Embryonic facial prominence (tissue), 1 donor: ENCODE measurements around the gene GTF2A1.
"Not testable (repeated sequence)": the region's sequence is repeated elsewhere in the genome, so short reads cannot be mapped to it uniquely, and the experiment has no call there.

ENCODE experiments used
- DNase-seq: peaks from one replicate; pipeline ENCODE4 v3.0.0-alpha.2; 2016; ENCODE audit errors: extremely low spot score

The GTF2A1 gene

DNA sequence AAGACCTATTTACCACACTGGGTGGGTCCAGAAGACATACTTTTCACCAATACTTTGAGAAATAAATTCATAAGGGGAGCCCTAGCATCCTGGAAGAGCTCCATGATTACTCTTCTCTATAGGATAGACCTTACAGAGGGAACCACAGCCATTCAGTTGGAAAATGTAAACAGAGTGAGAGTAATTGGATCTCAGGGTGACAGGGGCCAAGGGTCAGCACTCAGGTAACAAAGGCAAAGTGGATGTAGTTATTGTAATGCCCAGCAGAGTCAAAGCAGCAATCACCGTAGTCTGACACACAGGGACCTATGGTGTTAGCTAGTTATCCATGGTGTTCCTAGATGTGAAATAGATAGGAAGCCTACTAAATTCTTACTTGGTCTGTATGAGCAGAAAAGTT lies 10.8 kb upstream of the GTF2A1 start:
- DNase-seq: no peak

DNA sequence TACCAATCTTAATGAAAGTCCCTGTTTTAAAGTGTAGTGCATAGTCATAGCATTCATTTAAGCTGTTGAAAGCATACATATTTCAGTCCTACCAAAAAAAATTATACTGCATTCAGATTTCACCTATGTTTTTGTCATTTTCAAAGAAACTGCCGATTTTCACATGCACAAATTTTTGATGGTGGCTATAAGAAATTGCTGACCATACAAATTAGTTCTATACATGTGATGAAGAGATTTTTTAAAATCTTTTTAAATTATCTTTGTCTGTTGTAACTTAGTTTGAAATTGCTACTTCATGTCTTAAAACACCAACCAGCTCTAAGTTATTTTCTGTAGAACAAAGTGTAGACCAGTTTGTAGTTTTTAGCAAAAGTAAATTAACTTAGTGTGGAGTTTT lies 3.5 kb upstream of the GTF2A1 start:
- no peak for DNase-seq

DNA sequence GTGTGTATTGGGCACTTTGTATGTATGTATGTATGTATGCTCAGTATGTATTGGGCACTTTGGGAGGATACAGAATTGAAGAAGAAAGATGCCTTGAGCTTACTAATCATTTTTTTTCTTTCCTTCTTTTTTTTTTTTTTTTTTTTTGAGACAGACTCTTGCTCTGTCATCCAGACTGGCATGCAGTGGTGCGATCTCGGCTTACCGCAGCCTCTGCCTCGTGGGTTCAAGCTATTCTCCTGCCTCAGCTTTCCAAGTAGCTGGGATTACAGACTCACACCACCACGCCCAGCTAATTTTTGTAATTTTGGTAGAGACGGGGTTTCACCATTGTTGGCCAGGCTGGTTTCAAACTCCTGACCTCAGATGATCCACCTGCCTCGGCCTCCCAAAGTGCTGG lies 3.0 kb upstream of the GTF2A1 start:
- DNase-seq: not testable (repeated sequence)

DNA sequence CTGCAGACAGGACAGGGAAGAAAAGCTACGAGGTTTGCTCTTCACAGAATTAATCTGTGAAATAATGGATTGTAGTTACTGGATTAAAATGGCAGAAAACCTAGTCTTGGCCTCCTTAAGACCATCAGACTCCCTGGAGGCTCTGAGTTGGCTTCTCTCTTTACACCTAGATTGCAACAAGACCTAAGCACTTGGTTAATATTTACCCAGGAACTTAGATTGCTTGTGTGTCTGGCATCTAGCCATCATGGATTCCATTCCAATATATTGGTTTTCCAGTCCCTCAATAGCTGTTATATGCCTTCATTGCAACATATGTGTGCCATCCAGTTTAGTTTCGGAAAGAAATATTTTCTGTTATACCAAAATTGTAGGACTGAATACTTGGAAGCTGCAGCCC lies 1.9 kb upstream of the GTF2A1 start:
- no peak for DNase-seq

DNA sequence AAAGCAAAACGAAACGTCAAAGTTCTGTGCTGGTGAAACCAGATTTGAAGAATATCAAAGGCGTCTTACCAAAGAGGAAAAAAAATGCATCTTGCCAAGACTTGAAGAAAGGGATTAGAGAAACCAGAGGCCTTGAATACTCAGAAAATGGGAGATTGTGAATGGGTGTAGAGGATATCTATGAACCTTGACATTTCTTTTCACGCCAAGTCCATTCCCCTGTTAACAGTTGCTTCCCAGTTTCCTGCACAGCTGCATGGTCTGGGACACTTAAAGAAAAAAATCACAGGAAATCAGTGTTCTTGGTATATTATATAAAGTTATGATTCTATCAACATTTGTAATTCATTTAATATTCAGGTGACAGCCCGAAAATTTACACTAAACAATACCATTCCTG lies 1.4 kb upstream of the GTF2A1 start:
- DNase-seq: no peak

DNA sequence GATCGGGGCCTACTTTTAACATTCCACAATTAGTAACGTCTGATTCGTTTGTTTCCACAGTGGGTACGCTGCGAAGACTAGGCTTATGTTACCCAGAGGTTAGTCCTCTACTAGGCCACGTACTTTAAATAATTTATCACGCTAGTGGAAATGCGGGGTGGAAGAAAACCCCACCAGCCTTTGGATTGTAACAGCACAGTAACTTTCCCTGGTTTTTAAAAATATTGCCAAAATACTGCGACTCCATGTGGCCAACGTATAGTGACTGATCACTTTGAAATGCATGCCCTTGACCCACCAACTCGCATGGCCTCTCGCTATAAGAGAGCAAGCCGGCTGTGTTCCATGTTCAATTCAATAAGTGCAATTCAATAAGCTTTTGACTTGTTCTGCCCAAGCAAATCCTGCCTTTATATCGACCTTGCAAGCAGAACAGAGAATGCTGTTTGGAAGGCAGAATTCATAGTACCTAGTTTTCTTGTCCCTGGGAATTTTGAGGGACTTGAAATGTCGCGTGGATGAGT lies 882 bp upstream of the GTF2A1 start:
- DNase-seq: no peak

DNA sequence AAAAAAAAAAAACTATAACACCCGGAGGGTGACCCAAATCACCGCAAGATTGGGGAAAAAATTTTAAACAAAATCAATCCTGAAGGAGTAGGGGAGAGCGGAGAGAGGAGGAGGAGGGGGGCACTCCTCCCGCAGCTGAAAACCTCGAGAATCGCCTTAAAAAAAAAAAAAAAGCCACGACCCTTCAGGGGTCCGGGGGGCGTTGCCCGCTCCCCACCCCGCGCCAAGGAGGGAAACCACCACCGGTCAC lies 254 bp downstream of the GTF2A1 start:
- no peak for DNase-seq

DNA sequence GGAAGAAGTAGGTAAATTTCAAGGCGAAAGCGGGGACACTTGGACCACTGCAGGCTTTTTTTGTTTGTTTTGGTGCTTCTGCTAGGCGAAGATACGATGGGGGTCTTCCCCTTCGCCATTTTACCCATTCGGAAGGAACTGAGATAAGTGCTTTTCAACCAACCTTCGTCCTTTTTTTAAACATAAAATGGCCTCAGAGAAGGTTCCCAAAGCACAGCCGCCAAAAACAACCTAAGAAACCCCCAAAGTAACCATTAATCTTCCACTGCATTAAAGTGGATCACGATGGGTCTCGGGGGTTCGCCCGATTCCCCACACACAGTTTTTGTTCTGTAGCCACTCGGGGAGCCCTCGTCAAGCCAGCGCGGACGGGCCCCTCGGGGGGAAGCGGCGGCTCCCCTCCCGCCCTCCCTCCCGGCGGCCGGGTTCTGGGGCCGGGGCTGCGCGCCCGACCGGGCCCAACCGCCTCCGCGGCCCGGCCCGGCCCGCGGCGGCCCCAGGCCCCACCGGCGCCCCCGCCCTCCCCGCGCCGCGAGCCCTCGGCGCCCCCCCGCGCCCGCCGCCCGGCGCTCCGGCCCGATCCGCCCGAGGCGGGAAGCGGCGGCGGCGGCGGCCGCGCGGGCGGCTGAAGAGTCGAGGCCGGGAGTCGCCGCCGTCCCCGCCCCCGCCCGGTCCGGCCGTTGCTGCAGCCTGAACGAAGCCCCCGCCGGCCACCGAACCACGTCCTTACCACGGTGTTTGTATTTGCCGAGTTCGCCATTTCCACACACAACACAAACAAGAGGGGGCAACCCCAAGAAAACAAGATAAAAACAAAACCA lies 790 bp downstream of the GTF2A1 start:
- no peak for DNase-seq

DNA sequence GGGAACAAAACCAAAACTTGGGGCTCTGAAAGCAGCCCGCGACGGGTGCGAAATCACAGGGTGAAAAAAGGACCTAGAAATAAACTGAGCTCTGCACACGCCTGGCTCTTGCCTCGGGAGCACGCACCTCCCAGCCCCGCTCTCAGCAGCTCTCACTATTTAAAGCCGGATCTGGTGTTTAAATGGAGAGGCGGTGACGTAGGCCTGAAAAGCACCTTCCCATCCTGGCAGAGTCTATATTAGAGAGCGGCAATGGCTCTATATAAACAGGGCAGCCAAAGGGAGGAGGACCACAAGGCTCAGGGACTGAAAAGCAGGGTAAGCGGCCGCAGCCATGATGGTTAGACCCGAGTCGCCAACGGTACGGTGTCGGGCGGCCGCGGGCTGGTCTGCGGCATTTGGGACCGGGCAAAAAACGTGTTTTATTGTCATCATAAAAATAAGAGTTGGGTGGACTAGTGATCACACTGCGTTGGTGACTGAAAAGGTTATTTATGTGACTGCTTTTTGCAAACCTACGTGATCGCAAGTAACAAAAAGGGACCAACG lies 1.5 kb downstream of the GTF2A1 start:
- DNase-seq: peak; percentile 96

DNA sequence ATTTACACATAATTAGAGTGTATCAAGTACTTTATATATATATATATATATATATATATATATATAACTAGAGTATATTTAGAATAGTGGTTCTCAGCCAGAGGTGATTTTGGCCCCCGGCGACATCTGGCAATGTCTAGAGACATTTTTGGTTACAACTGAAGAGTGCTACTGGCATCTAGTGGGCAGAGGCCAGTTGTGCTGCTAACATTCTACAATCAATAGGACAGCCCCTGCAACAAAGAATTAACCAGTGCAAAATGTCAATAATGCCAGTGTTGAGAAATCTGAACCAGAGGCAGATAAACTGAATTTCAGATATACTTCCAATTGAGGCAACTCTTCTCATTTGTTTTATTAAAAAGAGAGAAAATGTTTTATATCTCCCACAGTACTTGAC lies 8.9 kb downstream of the GTF2A1 start:
- DNase-seq: no peak

DNA sequence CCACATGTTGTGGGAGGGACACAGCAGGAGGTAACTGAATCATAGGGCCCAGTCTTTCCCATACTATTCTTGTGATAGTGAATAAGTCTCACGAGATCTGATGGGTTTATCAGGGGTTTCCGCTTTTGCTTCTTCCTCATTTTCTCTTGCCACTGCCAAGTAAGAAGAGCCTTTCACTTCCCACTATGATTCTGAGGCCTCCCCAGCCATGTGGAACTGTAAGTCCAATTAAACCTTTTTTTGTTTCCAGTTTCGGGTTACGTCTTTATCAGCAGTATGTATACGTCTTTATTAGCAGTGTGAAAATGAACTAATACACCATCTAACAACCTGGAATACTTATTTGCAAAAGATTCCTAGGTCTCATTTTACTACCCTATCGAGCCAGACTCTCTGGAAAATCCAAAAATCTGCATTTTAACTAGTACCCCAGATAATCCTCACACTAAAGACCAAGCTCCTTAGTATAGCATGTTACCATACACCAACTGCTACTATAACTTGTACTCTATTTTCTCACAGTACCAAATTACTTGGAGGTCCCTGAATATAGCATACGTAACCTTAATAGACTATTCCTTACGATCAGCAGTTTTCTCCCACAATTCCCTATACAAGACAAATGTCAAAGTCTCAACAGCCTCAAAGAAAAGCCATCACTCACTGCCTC lies 11.5 kb downstream of the GTF2A1 start:
- DNase-seq: no peak

DNA sequence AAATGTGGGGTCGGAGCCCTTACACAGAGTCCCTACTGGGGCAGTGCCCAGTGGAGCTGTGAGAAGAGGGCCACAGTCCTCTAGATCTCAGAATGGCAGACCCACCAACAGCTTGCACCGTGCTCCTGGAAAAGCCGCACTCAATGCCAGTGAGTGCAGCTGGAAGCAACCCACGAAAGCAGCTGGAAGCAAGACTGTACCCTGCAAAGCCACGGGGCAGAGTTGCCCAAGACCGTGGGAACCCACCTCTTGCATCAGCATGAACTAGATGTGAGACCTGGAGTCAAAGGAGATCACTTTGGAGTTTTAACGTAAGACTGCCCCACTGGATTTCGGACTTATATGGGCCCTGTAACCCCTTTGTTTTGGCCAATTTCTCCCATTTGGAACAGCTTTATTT lies 12.3 kb downstream of the GTF2A1 start:
- no peak for DNase-seq

DNA sequence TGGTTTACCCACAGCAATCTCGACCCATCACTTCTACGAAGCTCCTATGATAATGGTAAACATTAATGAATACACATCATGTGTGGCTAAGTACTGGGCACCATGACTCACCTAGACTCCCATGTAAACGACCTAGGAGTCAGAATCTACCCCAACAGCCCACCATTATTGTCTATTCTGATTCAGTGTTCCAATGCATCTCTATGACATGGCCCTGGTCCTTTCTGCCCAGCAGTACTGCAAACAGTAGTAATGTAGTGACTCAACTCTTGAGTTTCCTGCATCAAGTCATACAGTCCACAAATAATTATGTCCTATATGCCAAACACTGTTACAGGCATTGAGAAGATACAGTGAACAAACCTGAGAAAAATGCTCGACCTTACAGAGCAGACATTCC lies 14.6 kb downstream of the GTF2A1 start:
- DNase-seq: no peak

DNA sequence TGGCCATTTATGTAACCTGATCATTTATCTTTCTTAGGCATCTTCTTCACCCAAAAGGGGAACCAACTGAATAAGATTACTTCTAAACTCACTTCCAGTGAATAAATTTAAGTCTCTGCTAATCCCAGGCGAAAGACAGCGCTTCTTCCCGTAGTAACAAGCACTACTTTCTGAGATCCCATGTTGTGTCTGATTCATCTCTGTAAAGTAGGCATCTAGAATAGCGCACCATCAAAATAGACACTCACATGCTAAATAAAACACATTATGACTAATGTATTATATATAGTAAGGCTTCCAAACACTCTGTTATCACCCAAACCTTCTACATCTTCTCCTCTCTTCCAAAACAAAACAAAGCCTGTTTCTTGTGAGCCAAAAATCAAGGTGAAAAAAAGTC lies 15.1 kb downstream of the GTF2A1 start:
- DNase-seq: no peak

DNA sequence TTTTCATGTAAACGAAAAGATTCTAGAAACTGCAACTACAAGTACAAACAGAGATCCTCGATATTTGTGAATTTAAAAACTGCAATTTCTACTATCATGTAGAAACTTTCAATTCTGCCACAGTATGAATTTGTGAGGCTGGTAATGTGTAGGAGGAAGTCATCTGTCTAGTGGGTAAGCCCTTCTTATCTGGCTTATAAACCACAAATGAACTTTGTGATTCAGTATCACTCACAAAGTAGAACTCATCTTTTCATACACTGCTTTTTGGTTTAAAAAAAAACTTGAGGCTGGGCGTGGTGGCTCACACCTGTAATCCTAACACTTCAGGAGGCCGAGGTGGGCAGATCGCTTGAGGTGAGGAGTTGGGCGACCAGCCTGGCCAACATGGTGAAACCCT lies 20.7 kb downstream of the GTF2A1 start:
- DNase-seq: no peak

DNA sequence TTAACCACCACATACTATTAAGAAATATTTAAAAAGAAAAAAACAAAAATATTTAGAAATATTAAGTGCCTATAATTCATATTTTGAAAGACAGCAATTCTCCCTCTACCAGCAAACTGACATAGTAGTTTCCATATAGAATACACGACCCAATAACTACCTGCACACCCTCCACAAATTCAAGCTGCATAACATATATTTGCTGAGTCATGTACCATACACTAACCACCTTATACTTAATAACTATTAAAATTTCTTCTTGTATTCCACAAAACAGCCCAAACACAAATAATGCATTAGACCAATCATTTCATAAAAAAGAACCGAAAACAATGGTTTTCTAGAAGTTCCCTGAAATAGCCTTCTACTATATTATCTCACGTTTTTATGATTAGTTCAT lies 21.7 kb downstream of the GTF2A1 start:
- no peak for DNase-seq

DNA sequence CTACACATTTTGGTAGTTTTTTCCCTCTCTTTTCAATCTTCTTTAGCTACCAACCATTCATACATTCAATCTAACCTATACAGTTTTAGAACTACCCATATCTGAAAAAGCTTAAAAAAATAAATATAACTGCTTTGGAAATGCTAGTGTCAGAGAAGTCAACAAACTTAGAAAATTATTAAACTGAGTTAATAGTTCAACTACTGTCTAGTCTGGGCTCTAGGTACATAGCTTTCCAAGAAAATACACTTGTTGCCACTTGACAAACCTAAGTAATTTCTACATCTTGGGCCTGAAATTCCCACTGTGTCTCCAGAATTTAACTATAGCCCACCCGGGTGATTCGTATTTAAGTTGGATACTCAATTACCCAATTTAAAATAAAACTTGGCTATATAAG lies 22.1 kb downstream of the GTF2A1 start:
- DNase-seq: no peak

DNA sequence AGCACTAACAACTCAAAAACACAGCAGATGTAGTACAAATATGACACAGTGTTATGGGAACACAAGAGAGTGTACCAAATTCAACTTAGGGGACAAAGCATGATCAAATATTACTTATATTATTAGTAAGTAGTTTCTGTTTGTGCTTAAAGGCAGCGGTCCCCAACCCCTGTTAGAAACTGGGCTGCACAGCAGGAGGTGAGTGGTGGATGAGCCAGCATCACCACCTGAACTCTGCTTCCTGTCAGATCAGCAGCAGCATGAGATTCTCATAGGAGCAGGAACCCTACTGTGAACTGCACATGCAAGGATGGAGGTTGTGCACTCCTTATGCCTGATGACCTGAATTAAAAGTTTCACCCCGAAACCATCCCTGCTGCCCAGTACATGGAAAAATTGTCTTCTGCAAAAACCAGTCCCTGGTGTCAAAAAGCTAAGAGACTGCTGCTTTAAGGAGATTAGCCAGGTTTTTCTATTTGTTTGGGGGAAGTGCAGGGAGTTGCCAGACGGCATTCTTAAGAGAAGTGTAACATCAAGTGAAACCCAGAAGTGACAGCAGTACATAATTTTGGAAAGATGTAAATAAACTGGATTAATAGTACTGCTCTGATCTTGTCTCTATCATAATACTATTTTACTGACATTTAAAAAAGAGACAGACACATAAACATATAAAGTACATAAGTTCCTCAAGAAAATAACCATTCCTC lies 26.7 kb downstream of the GTF2A1 start:
- no peak for DNase-seq

DNA sequence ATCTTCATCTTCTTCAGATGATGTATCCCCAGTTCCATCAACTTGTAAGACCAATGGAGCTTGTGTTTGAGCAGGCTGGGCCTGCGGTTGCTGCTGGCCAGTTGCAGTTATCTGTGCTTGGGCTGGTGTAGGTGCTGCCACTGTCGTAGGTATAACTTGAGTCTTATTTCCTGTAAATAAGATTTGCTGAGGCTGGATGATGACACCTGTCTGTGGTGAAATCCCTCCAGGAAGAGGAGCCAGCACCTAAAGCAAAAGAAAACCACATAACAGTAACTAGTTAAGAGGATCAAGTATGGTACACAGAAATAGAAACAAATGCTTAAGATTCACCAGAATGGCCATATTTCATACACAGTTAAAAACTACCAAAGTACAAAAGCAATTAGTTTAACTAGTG lies 28.2 kb downstream of the GTF2A1 start:
- no peak for DNase-seq

DNA sequence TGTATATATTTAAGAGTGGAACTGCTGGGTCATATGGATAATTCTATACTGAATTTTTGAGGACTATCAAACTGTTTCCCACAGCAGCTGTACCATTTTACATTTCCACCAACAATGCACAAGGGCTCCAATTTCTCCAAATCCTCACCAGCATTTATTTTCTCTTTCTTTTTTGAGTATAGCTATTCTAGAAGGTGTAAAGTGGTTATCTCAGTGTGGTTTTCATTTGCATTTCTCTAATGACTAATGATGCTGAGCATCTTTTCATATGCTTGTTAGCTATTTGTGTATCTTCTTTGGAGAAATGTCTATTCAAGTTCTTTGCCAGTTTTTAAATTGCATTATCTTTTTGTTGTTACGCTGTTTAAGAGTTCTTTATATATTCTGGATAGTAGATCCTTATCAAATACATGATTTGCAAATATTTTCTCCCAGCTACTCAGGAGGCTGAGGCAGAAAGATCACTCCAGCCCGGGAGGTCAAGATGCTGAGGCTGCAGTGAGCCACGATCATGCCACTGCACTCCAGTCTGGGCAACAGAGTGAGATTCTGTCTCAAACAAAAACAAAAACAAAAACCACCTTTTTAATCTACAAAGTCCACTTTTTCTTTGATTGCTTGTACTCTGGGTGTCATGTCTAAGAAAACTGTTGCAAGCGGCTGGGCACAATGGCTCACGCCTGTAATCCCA lies 32.8 kb downstream of the GTF2A1 start:
- DNase-seq: no peak

DNA sequence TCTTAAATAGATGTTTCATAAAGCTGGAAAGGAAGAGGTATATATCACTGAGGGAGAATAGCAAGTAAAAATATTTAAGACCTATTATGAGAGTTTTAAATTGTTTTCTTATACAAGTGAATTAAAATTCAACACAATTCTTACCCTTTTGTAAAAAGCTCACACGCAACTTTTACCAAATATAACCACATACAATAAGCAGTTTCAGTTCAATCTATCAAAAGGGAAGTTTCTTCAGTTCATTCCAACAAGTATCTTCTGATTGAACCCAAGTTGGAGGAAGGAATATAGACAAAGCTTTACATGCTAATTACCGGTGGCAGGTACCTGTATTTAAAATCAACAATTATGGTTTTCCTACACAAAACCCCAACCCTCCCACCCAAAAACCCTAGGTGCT lies 41.1 kb downstream of the GTF2A1 start:
- DNase-seq: no peak

DNA sequence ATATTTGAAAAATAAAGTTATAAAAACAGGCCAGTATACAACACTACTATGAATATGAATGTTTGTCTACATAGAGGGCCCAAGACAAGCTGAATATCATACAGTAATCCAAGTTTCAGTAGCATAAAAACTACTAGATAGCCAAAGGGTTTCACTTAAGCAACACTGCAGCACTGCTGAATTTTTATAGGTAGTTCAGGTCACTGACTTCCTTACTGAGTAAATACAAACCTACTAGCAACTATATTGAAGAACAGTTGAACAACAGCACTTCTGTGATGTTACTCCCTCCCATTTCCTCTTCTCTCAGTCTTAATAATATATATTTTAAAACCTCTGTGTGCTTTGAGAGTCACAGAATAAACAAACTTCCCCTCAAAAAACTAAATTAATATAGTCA lies 42.7 kb downstream of the GTF2A1 start:
- DNase-seq: no peak
